Measurements from ENCODE around the gene SUPT20HL2.
"Not testable (repeated sequence)": the region's sequence is repeated elsewhere in the genome, so short reads cannot be mapped to it uniquely, and the experiment has no call there.

Gene SUPT20HL2

DNA sequence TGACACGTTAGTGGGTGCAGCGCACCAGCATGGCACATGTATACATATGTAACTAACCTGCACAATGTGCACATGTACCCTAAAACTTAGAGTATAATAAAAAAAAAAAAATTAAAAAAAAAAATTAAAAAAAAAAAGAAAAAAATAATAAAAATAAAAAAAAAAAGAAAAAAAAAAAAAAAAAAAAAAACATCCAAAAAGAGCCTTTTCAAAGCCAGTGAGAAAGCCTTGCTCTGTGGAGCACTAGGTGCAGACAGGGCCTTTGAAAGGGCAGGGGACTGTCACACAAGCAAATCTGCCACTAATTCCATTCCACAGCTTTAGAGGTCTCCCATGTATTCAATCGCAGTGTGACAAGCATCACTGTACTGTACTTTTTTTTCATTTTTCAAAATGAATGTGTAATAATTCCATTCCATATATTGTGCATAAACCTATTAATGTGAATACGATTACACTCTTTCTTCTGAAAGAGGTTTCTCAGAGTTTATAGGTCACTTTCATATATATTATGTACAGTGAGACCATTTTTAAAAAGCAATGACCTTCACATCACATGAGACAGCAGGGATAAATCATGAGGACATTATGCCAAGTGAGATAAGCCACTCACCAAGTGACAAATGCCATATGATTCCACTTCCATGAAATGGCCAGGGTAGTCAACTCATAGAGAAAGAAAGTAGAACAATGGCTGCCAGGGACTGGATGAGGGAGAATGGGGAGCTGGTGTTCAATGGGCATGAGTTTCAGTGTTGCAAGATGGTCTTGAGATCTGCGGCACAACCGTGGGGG, 4.1 kb downstream of the SUPT20HL2 start:
- not testable (repeated sequence) for DNase-seq

DNA sequence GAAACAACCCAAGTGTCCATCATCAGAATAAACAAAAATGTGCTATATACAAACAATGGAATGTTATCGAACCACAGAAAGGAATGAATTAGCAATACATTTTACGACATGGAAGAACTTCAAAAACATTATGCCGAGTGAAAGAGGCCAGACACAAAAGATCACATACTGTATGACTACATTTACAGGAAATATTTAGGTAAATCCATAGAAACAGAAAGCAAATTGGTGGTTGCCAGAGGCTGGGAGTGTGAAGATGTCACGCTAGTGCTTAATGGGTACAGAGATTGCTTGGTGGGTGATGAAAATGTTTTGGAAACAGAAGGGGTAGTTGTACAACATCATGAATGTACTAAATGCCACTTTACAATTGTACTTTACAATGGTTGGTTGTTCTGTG, 5.1 kb downstream of the SUPT20HL2 start:
- DNase-seq = not testable (repeated sequence)

DNA sequence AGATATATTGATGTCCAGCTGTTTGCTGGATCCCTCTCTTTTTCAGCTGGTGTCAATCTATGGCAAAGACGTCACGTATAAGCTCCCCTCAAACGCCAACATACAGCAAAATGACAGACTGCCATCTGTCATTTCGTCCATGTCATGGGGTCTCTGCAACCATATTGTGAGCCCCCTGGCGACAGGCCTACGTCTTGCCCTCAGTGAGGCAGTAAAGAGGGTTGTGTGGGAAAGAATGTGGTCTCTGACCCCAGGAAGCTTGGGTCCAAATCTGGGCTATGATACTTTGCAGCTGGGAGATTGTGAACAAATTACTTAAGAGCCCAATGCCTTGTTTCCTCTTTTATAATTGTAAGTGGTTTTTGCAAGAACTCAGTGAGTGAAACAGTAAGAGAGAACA, 7.4 kb downstream of the SUPT20HL2 start:
- DNase-seq = no peak

DNA sequence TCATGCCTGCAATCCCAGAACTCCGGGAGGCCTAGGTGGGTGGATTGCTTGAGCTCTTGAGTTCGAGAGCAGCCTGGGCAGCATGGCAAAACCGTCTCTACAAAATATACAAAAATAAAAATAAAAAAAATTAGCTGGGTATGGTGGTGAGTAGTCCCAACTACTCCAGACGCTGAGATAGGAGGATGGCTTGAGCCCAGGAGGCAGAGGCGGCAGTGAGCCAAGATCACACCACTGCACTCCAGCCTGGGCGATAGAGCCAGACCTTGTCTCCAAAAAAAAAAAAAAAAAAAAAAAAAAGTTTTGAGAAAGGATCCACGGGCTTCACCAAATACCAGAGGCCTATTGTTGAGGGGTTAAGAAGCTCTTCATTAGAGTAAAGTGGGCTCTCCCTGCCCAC, 8.0 kb downstream of the SUPT20HL2 start:
- no peak for DNase-seq

DNA sequence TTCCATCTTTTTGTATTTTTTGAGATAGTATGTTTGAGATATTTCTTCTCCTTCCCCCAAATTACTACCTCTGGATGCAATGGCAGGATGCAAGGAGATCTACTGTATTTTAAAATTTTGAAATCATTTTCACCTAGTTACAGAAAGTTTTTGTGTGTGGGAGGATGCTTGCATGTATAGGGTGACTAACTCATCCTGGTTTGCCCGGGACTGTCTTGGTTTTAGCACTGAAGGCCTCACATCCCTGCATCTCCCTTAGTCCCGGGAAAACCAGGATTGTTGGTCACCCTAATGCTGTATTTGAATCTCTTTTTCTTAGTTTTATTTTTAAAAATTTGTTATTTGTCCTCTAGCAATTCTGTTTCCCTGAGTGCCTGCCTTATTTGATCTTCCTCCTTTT, 12.1 kb downstream of the SUPT20HL2 start:
- DNase-seq = no peak

DNA sequence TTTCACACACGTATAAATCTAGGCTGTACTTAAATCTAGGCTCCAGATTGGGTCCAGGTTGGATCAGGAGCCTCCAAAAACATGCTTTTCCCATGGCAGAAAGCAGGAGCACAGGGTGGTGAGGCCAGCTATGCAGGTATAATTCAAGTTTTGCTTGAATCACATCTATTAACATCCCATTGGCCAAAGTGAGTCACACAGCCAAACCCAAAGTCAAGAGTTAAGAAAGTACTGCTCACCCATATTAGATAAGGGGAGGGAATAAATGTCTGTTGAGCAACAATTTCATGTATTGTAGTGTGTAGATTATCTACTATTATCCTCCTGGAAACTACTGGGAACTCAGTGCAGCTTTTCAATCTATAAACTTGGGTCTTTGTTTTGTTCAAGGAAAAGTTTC, 12.8 kb downstream of the SUPT20HL2 start:
- no peak for DNase-seq

DNA sequence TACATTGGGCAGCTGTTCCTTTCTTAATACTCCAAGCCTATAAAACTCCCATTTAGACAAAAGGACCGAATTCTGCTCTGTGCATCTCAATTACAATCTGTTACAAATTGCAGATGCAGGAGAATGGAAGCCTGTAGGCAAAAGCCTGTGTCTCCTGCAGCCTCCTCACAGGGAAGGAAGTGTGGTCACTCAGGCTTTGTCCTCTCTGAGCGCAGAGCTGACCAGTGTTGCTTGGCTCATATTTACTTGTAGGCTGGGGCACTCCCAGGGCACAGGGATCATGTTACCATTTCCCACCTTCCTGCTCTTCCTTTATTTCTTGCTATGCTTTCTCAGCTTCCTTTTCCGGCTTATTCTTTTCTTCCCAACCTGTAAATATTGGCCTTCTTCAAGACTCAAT, 15.7 kb downstream of the SUPT20HL2 start:
- DNase-seq = no peak

DNA sequence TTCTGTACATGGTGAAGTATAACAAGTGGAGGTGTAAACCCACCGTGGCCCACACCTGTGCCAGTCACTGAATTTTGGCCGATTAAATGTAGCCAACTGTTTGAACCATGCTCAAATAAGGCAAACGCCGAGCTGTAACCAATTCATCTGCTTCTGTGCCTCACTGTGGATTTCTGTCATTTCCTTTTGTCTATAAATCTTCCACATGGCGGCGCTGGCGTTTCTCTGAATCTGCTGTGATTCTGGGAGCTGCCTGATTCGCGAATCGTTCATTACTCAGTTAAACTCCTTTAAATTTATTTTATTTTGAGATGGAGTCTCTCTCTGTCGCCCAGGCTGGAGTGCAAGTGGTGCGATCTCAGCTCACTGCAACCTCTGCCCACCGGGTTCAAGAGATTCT, 19.2 kb downstream of the SUPT20HL2 start:
- peak in 4 of 51 donors; percentile 0 to 1 (median 0) for DNase-seq

DNA sequence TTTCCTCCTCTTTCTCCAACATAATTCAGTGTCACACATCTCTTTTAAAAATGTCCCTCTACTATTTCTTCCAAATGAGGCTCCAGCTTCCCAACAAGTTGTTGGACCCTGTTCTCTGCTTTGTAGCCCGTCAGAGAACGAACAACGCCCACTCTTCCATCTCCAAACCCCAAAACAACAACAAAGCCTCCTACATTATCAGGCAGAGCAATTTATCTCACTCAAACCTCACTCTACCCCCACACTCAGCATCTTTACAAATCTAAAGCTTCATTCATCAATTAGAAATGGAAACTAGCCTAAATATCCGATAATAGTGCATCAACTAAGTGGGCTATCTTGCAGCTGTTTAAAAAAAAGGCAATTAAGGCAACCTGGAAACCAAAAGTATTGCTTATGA, 20.5 kb downstream of the SUPT20HL2 start:
- no peak for DNase-seq

DNA sequence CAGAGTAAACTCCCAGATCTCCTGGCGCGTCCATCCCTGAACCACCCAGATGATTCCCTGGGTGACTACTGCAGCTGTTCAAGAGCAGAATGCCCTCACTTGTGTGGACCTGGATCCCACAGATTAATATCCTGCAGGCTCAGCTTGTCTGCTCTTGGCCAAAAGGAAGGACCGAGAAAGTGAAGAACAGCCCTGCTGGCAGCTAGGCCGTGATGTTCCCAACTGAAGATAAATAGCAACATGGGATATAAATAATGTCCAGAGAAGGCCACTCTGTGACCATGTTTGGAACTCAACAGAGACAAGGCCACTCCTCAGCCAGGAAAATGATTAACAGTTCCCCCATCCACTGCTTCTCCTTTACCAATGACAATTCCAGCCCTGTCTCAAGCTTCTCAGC, 21.5 kb downstream of the SUPT20HL2 start:
- DNase-seq = no peak

DNA sequence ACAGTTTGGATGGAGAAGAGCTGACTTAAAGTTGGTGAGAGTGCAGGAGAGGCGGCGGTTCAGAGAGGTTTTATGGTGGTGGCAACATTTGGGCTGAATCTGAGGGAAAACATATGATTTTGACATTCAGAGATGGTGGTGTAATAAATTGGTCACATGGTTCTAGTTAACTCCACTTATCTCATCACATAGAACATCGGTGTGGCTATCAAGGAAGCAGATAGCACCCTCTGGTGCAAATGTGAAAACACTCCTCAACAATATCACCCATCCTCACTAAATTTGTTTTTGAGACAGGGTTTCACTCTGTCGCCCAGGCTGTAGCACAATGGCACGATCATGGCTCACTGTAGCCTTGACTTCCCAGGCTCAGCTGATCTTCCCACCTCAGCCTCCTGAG, 28.8 kb downstream of the SUPT20HL2 start:
- no peak for DNase-seq

DNA sequence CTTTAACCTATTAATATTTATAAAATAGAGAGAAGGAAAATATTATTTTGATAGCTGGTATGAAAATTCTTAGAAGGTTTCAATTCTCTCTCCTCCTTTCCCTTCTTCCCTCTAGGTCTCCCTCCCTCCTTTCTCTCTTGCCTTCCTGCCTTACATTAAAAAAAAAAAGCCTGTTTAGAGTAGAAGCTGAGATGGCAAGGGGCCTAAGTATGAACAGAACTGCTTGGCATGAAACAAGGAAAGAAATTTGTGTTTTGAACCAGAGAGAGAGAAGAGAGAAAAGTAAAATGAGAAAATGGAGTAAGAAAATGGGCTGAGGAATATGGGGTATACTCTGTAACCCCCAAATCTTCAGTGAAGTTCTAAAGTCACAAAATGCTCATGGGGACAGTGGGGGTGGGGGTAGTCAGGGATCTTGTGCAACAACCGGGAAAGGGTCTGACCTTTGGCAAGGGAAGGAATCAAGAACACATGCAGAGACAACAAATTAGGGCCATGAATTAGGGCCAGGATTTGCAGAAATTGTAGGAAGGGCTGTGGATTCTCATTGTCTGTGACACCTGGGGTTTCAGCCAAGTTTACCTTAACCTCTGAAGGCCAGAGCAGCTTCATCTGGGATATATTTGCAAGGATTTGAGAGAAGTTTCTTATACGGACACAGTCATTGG, 30.6 kb downstream of the SUPT20HL2 start:
- no peak for DNase-seq

DNA sequence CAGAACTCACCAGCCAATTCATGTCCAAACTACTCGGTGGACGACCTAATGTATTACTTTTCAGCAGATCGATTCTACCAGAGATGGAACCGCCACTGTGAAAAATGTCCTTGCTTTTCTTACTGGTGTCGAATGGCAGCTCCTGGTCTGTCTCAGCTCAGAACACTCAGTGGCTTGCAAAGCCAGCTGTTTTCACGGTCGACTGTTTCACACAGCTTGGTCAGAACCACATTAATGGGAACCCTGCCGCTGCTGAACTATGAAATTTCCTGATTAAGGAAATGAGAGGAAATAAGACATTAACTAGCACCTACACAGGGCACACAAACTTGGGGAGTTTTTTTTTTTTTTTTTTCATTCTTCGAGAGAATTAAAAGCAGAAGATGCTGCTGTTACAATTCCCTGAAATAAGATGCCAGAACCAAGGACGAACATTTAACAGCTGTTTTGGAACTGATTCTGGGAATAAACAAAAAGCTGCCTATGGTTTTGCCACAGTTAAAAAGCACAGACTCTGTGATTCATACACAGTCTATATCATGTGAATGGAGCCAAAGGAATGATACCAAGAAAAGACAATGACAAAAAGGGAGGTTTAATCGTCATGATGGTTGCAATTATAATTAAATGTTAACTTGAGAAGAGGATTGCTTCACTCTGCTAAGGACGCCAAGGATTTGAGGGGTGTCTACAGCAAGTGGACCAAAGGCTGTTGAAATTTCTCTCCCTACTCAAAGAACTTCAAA, 31.3 kb downstream of the SUPT20HL2 start:
- no peak for DNase-seq

DNA sequence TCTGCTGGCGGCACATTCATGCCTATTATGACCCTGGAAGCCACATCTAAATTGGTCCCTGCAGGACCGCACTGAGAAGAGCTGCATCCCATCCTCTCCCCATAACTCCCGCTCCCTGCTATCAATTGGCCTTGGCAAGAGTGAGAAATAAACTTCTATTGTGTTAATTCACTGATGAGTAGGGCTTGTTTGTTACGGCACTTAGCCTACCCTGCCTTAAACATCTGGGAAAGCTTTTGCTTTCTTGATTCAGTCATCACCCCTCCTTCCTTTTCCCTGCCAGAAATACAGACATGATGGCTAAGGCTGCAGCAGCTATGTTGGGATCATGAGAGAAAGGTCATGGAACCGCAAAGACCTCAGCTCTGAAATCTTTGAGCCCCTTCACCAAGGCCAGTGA, 36.5 kb downstream of the SUPT20HL2 start:
- DNase-seq = no peak

DNA sequence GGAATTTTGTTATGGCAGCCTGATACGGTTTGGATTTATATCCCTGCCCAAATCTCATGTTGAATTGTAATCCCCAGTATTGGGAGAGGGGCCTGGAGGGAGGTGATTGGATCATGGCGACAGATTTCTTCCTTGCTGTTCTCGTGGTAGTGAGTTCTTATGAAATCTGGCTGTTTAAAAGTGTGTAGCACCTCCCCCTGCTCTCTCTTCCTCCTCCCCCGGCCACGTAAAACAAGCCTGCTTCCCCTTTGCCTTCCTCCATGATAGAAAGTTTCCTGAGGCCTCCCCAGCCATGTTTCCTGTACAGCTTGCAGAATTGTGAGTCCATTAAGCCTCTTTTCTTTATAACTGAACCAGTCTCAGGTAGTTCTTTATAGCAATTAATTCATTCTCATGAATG, 37.9 kb downstream of the SUPT20HL2 start:
- no peak for DNase-seq

DNA sequence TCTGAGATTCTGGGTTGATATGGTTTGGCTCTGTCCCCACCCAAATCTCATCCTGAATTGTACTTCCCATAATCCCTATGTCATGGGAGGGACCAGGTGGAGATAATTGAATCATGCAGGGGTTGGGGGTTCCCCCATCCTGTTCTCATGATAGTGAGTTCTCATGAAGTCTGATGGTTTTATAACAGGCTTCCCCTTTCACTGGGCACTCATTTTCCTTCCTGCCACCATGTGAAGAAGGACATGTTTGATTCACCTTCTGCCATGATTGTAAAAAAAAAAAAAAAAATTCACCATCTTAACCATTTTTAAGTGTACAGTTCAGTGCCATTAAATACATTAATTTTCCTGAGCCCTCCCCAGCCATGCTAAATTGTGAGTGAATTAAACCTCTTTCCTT, 42.6 kb downstream of the SUPT20HL2 start:
- DNase-seq = no peak

DNA sequence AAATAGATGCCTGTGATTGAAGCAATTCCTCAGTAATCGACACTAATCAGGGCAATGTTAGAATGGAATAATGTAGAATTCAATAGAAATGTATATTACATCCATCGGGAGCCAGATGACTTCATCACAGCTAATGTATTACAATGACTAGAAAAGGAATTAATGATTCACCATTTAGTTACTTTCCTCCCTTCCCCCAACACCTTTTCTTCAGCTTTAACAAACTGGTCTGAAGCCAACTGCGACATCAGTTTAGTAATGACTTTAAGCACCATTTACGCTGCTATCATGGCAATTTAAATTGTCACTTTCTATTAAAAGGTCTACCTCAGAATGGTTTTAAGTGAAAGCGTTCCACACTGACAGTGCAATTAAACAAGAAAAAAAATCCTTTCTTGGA, 45.1 kb downstream of the SUPT20HL2 start:
- DNase-seq = peak in 1 of 51 donors; percentile 0

DNA sequence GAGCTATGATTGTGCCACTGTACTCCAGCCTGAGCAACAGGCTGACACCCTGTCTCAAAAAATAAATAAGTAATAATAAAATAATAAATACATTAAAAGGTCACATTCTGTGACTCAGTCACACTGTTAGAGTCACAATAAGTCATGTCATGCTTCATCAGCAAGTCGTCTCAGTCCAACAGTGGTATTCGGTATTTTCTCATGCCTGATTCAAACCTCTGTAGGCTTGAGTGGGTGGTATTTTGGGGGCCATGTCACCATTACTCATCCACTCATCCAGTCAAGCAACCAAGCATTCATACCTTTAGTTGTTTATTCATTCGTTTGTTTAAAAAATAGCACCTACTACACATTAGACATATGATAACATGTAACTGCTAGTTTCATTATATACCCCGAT, 46.9 kb downstream of the SUPT20HL2 start:
- DNase-seq = no peak

DNA sequence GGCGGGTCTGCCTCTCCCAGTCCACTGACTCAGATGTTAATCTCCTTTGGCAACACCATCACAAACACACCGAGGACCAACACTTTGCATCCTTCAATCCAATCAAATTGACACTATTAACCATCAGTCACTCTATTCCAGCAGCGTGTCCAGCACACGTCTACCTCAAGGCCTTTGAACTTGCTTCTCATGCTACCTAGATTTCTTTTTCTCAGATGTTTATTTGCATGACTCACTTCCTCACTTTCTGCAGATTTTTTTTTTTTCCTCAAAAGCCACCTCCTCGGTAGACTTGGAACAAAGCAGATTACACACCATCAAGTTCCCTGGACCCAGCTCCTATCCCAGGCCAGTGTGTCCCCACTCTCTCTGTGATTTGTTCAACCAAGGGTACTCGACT, 49.5 kb downstream of the SUPT20HL2 start:
- DNase-seq = no peak

DNA sequence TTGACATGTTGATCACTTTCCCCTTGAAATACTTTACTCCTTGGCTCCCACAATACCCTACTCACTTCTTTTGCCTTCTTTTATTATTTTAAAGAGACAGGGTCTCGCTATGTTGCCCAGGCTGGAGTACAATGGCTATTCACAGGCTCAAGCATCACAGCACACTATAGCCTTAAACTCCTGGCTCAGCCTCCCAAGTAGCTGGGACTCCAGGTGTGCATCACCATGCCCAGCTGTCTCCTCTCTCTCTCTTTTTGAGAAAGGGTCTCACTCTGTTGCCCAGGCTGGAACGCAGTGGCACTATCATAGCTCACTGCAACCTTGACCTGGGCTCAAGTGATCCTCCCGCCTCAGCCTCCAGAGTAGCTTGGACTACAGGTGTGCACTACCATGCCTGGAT, 51.6 kb downstream of the SUPT20HL2 start:
- DNase-seq = no peak
